ENCODE results near the gene ADCK1.
"Not testable (repeated sequence)": the region's sequence is repeated elsewhere in the genome, so short reads cannot be mapped to it uniquely, and the experiment has no call there.

Gene ADCK1

GRCh38 chr14:77950371-77951063, 150.6 kb downstream of the ADCK1 start:
- no peak for DNase-seq (ENCODE audit: low read depth)

GRCh38 chr14:77955816-77956484, 156.0 kb downstream of the ADCK1 start:
- DNase-seq (ENCODE audit: low read depth), result no peak

GRCh38 chr14:77959686-77960085, 159.8 kb downstream of the ADCK1 start:
- DNase-seq (ENCODE audit: low read depth), result not testable (repeated sequence)

GRCh38 chr14:77961847-77962580, 162.1 kb downstream of the ADCK1 start:
- no peak for DNase-seq (ENCODE audit: low read depth)

GRCh38 chr14:77962731-77963520, 163.0 kb downstream of the ADCK1 start:
- no peak for DNase-seq (ENCODE audit: low read depth)

- no peak for DNase-seq (ENCODE audit: low read depth)
Observed at GRCh38 chr14:77964586-77964985, 164.7 kb downstream of the ADCK1 start.

- DNase-seq (ENCODE audit: low read depth), result no peak
Observed at GRCh38 chr14:77965050-77965449, 165.1 kb downstream of the ADCK1 start.

GRCh38 chr14:77965919-77966435, 166.1 kb downstream of the ADCK1 start:
- DNase-seq (ENCODE audit: low read depth), result no peak

- no peak for DNase-seq (ENCODE audit: low read depth)
Observed at GRCh38 chr14:77967110-77967509, 167.2 kb downstream of the ADCK1 start.

- DNase-seq (ENCODE audit: low read depth), result no peak
Observed at GRCh38 chr14:77970646-77971045, 170.7 kb downstream of the ADCK1 start.

- no peak for DNase-seq (ENCODE audit: low read depth)
Observed at GRCh38 chr14:77973246-77973645, 173.3 kb downstream of the ADCK1 start.

- no peak for DNase-seq (ENCODE audit: low read depth)
Observed at GRCh38 chr14:77976591-77976990, 176.7 kb downstream of the ADCK1 start.

- no peak for DNase-seq (ENCODE audit: low read depth)
Observed at GRCh38 chr14:77979171-77979570, 179.3 kb downstream of the ADCK1 start.

- DNase-seq (ENCODE audit: low read depth), result no peak
Observed at GRCh38 chr14:77979666-77980351, 179.9 kb downstream of the ADCK1 start.

- no peak for DNase-seq (ENCODE audit: low read depth)
Observed at GRCh38 chr14:77980475-77981321, 180.8 kb downstream of the ADCK1 start.

Measured in activated T-cell treated with anti-CD3 and anti-CD28 coated beads for 48 hours (primary cell).